Urothelium cell line (cell line): ENCODE results near the gene F10.

ENCODE experiments used
- DNase-seq: peaks from one replicate; pipeline ENCODE4 v3.0.0; 2011; ENCODE audit warnings: low spot score, mixed read lengths
- FAIRE-seq: peaks from 2 replicates; lab custom pipeline; 2011; peaks lifted over from hg19 to GRCh38; lab: Jason Lieb, UNC

Gene F10

GRCh38 chr13:113115363-113116205 lies 7.0 kb upstream of the F10 start:
- FAIRE-seq (peak; percentile 61), DNase-seq (no peak)

- FAIRE-seq (no peak), DNase-seq (no peak)
Observed at GRCh38 chr13:113116206-113116800, 6.3 kb upstream of the F10 start.

- DNase-seq (no peak), FAIRE-seq (no peak)
Observed at GRCh38 chr13:113116871-113117271, 5.7 kb upstream of the F10 start.

GRCh38 chr13:113117335-113117872 lies 5.2 kb upstream of the F10 start:
- peak; percentile 44 for DNase-seq
- FAIRE-seq, result peak; percentile 83

- DNase-seq (no peak), FAIRE-seq (no peak)
Observed at GRCh38 chr13:113117911-113118260, 4.7 kb upstream of the F10 start.

- no peak for FAIRE-seq
- no peak for DNase-seq
Observed at GRCh38 chr13:113118261-113119021, 4.2 kb upstream of the F10 start.

- FAIRE-seq (peak; percentile 97), DNase-seq (no peak)
Observed at GRCh38 chr13:113119166-113119821, 3.3 kb upstream of the F10 start.

- FAIRE-seq (no peak), DNase-seq (no peak)
Observed at GRCh38 chr13:113119822-113120189, 2.8 kb upstream of the F10 start.

- no peak for FAIRE-seq
- DNase-seq, result no peak
Observed at GRCh38 chr13:113120300-113121182, 2.1 kb upstream of the F10 start.

GRCh38 chr13:113121183-113121927 lies 1.2 kb upstream of the F10 start:
- DNase-seq, result no peak
- FAIRE-seq, result no peak

GRCh38 chr13:113121928-113122471 lies 599 bp upstream of the F10 start:
- FAIRE-seq (no peak), DNase-seq (no peak)

GRCh38 chr13:113123226-113124201 lies 915 bp downstream of the F10 start:
- peak; percentile 35 for FAIRE-seq
- DNase-seq, result no peak

- no peak for DNase-seq
- FAIRE-seq, result no peak
Observed at GRCh38 chr13:113124211-113124970, 1.8 kb downstream of the F10 start.

GRCh38 chr13:113125506-113126264 lies 3.1 kb downstream of the F10 start:
- peak; percentile 77 for FAIRE-seq
- no peak for DNase-seq

GRCh38 chr13:113126265-113127150 lies 3.9 kb downstream of the F10 start:
- no peak for DNase-seq

More at GRCh38 chr13:113126265-113127150, 3.9 kb downstream of the F10 start:
- no peak for FAIRE-seq
